ENCODE measurements around the gene PARP12. TPM values are rescaled to one million over a fixed set of nuclear protein-coding genes. Genes with fewer than 3 reads are reported as not detected.

The PARP12 gene
- total and polyA plus RNA-seq, 9 of the 15 experiments (the other 6 are each of a cell fraction or from before 2014, with no cell fraction given), result 4.6 to 40.4 (median 23.5) TPM

GRCh38 chr7:140005754-140006503, 56.8 kb downstream of the PARP12 start (continued):
- TF ChIP-seq ZBTB2 (IDR thresholded peaks at IDR 0.05), result no peak
- no peak for TF ChIP-seq SRSF9 (IDR thresholded peaks at IDR 0.05; ENCODE audit: borderline replicate concordance, low read depth, low read length)
- no peak for TF ChIP-seq BCOR (IDR thresholded peaks at IDR 0.05)
- TF ChIP-seq ZNF57 (CRISPR knock-in tag; IDR thresholded peaks at IDR 0.05), result no peak
- no peak for TF ChIP-seq ZNF717 (CRISPR knock-in tag; IDR thresholded peaks at IDR 0.05)
- TF ChIP-seq NCOR1 (IDR thresholded peaks at IDR 0.05), result no peak; the same call in 1 of the 2 replicates
- no peak for TF ChIP-seq ZBTB26 (CRISPR knock-in tag; IDR thresholded peaks at IDR 0.05)
- TF ChIP-seq ZNF584 (CRISPR knock-in tag; IDR thresholded peaks at IDR 0.05; ENCODE audit: low read depth), result no peak
- TF ChIP-seq HLTF (IDR thresholded peaks at IDR 0.05), result no peak
- no peak for TF ChIP-seq IFI16 (CRISPR knock-in tag; IDR thresholded peaks at IDR 0.05)
- no peak for TF ChIP-seq KAT2B (IDR thresholded peaks at IDR 0.05; ENCODE audit: low read depth, low read length)
- TF ChIP-seq FOXJ3 (CRISPR knock-in tag; IDR thresholded peaks at IDR 0.05), result no peak
- no peak; the same call in 1 of the 2 replicates for TF ChIP-seq ZNF316 (IDR thresholded peaks at IDR 0.05)
- TF ChIP-seq ARHGAP35 (IDR thresholded peaks at IDR 0.05; ENCODE audit: partially characterized antibody), result no peak
- TF ChIP-seq TOE1 (IDR thresholded peaks at IDR 0.05; ENCODE audit: borderline replicate concordance), result no peak; the same call in 1 of the 2 replicates
- TF ChIP-seq TOE1 (CRISPR knock-in tag; IDR thresholded peaks at IDR 0.05; ENCODE audit: borderline replicate concordance, low read depth), result 0 out of 2 replicates have a peak, but pooled peaks have one; percentile 83

Measured in K562 (cell line).